Esophagus (tissue), 2 donors: ENCODE measurements around the gene GAREM1. TPM values are rescaled to one million over a fixed set of nuclear protein-coding genes. Genes with fewer than 3 reads are reported as not detected.

Source experiments
- H3K27ac ChIP-seq, 2 donors: one replicate each; pipeline ENCODE4 v1.5.1; 2013; ENCODE audit warnings: low read depth in 2 of 2, mild to moderate bottlenecking in 2 of 2, inconsistent platforms in 1 of 2, low read length in 1 of 2, moderate library complexity in 1 of 2
- H3K27me3 ChIP-seq, 2 donors: one replicate each; pipeline ENCODE4 v1.6.1; 2013; ENCODE audit warnings: low read length in 2 of 2, control low read depth in 1 of 2, mild to moderate bottlenecking in 1 of 2; ENCODE audit not compliant: insufficient read depth in 2 of 2, control insufficient read depth in 1 of 2
- H3K36me3 ChIP-seq, 2 donors: one replicate each; pipeline ENCODE4 v1.6.1; 2013; ENCODE audit warnings: low read length in 1 of 2; ENCODE audit not compliant: control insufficient read depth in 2 of 2, insufficient read depth in 2 of 2
- H3K4me1 ChIP-seq, 2 donors: one replicate each; pipeline ENCODE4 v1.6.1; 2013; ENCODE audit warnings: low read length in 1 of 2; ENCODE audit not compliant: control insufficient read depth in 2 of 2, insufficient read depth in 2 of 2
- H3K4me3 ChIP-seq, 2 donors: one replicate each; pipeline ENCODE4 v1.5.1; 2013; ENCODE audit warnings: low read length in 2 of 2, mild to moderate bottlenecking in 2 of 2, low read depth in 1 of 2, moderate library complexity in 1 of 2
- H3K9me3 ChIP-seq, 2 donors: one replicate each; pipeline ENCODE4 v1.6.1; 2013; ENCODE audit warnings: mild to moderate bottlenecking in 2 of 2, low read depth in 1 of 2, low read length in 1 of 2, moderate library complexity in 1 of 2; ENCODE audit not compliant: control insufficient read depth in 2 of 2, insufficient read depth in 1 of 2
- WGBS, 2 donors: extraction: QIAGEN DNeasy Blood & Tissue Kit; methylation state at CpG; one replicate each; pipeline ENCODE4 v1.1.7; 2013; 5-methylcytosine and 5-hydroxymethylcytosine counted together
- polyA plus RNA-seq, 2 donors: library from polyadenylated mRNA; stranded (reverse); fragments of 200-250 nt; gene quantifications; one replicate each; pipeline ENCODE4 v1.2.3, GENCODE V29; 2013
- donor health status: healthy with polysubstance abuse.
- donor health status: Bipolar disorder and iron deficiency.

The GAREM1 gene
- polyA plus RNA-seq, 2 donors, result 4.9 to 6.1 TPM

DNA sequence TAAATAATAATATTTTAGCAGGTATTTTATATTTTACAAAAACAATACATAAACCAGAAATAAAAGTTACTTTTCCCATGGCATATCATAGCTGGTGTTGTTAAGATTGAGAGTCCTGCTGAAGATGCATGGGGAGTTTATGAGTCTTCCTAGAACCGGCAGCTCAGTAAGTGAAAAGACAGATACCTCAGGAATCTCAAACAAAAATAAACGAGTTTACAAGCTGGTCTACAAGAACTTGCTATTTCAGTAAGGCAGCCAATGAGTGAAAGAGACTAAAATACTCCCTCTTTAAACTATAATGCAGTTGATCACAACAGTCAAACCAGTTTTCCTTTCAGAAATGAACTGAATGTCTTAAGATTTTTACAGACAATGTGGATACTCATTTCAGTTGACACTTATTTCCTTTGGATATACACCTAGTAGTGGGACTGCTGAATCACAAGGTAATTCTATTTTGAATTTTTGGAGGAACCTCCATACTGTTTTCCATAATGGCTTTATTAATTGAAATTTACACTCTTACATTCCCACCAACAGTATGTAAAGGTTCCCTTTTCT lies 8.9 kb downstream of the GAREM1 start:
- Histone ChIP-seq H3K27me3 (no peaks in the 10 kb centered on the region), H3K36me3 (no peaks in the 10 kb centered on the region), H3K4me3 (no peak overlapping the region), H3K27ac (no peak overlapping the region), H3K4me1 (no peaks in the 10 kb centered on the region), H3K9me3 (no peaks in the 10 kb centered on the region)
- 61 to 68% methylated on average over 2 of the region's 2 CpGs for WGBS, 2 donors

DNA sequence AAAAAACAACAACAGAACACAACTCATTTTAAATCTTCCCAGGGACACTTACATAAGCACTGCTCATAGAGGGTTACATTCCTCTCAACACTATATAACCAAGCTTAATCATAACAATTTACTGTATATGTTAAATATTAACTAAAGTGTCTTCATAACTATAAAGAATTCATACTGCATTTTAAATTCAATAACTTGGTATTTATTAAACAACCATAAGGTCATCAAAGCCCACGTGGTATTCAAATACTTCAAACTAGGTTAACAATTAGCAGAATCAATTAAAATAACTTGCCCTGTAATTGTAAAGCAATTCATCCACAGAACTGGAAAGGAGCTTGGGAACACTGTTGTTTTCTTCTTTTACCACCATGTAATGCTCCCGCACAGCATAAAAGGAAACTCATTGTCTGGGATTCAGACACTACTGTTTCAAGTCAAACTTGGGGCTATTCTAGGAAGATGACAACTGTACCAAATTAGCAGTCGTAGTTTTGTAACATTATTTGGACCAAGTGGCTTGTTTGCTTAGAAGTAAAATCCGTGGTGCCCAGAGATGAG lies 10.4 kb downstream of the GAREM1 start:
- H3K36me3 ChIP-seq, result no peaks in the 10 kb centered on the region
- H3K27ac ChIP-seq, result no peak overlapping the region
- WGBS, 2 donors, result 63 to 76% methylated on average over 4 of the region's 4 CpGs
- no peak overlapping the region for H3K4me3 ChIP-seq
- no peaks in the 10 kb centered on the region for H3K9me3 ChIP-seq
- H3K4me1 ChIP-seq, result no peaks in the 10 kb centered on the region
- no peaks in the 10 kb centered on the region for H3K27me3 ChIP-seq

DNA sequence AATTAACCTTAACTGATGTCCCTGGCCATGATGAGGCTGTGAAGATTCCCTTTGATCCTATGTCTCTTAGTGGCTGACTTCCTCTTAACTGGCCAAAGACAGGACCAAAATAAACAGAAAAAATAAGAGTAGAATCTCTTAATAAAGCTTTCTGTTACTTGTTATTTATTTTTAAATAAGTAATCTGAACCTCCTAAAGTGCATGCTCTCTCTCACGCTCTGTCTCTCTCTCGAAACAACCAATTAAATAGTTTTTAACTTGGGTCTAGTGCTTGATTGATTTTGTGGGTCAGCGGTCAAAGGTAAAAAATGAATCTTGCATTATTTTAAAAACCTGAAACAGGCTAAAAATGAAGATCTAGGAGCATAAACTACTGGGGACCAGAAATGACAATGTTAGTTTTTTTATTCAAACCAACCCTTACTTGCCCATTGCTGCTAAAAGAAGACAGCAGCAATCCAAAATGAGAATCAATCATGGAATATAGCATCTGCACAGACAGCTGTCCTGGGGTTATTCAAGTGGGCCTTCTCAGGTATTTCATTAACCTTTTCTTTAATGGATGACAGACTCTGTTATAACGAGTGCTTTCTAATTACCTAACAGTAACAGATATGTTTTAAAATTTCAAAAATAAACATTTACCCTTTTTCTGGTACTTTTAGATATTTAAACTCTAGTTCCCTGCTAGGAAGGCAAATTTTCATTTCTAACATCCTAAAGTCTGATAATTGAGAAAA lies 11.2 kb downstream of the GAREM1 start:
- Histone ChIP-seq H3K36me3 (no peaks in the 10 kb centered on the region), H3K27me3 (no peaks in the 10 kb centered on the region), H3K4me1 (no peaks in the 10 kb centered on the region), H3K9me3 (no peaks in the 10 kb centered on the region), H3K4me3 (no peak overlapping the region), H3K27ac (no peak overlapping the region)
- 85 to 90% methylated on average over 4 of the region's 4 CpGs for WGBS, 2 donors

DNA sequence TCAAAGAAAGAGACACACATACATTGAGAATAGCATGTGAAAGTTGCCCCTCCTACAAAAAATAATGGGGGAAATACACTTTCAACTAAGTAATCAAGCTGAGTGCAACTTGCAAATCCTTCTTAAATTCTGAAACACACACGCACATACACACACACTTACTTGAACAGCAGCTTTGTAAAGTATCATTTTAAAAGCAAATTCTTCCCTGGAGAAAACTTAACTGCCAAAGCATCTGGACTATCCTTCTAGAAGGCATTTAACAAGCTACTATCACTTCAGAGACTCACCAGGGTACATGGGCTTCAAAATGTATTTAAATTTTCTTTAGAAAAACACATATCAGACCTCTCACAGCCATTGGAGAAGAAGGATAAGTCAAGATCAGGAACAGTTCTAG lies 15.3 kb downstream of the GAREM1 start:
- no peaks in the 10 kb centered on the region for H3K27me3 ChIP-seq
- H3K9me3 ChIP-seq, result no peaks in the 10 kb centered on the region
- 77 to 78% methylated on average over 1 of the region's 1 CpG for WGBS, 2 donors
- H3K4me3 ChIP-seq, result no peak overlapping the region
- no peak overlapping the region for H3K27ac ChIP-seq
- no peaks in the 10 kb centered on the region for H3K36me3 ChIP-seq
- peaks cover 0 to 3% of the 10 kb centered on the region in 2 donors for H3K4me1 ChIP-seq

DNA sequence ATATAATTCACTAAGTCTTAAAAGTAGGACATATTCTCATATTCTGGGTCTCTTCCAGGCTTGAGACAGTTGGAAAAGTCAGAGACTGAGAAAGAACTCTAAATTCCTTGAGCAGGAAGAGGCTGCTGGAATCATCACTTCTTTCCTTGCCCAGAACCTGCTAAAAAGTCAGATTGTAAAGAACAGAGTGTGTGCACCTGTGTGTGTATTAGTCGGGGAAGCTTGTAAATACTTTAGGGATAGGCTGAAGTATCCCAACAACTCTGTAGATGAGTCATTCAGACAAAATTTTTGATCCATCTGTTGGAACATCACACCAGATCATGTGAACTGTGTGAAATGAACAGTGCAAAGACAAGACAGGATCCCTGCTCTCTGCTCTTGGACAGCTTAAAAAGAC lies 16.1 kb downstream of the GAREM1 start:
- Histone ChIP-seq H3K36me3 (no peaks in the 10 kb centered on the region), H3K27ac (no peak overlapping the region), H3K4me1 (peaks cover 0 to 3% of the 10 kb centered on the region in 2 donors), H3K27me3 (no peaks in the 10 kb centered on the region), H3K4me3 (no peak overlapping the region), H3K9me3 (no peaks in the 10 kb centered on the region)
- WGBS, 2 donors, result 24 to 33% methylated on average over 1 of the region's 1 CpG

DNA sequence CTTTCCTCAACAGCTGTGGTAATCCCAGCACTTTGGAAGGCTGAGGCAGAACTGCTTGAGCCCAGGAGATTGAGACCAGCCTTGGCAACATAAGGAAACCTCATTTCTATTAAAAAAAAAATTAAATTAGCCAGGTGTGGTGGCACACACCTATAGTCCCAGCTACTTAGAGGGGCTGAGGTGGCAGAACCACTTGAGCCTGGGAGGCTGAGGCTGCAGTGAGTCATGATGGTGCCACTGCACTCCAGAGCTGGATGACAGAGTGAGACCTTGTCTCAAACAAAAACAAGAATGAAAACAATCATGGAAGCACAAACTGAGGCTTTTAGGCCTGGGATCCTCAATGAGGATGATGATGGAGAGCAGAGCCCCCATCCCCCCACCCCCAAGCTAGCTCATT lies 19.8 kb downstream of the GAREM1 start:
- H3K9me3 ChIP-seq, result no peaks in the 10 kb centered on the region
- no peaks in the 10 kb centered on the region for H3K36me3 ChIP-seq

DNA sequence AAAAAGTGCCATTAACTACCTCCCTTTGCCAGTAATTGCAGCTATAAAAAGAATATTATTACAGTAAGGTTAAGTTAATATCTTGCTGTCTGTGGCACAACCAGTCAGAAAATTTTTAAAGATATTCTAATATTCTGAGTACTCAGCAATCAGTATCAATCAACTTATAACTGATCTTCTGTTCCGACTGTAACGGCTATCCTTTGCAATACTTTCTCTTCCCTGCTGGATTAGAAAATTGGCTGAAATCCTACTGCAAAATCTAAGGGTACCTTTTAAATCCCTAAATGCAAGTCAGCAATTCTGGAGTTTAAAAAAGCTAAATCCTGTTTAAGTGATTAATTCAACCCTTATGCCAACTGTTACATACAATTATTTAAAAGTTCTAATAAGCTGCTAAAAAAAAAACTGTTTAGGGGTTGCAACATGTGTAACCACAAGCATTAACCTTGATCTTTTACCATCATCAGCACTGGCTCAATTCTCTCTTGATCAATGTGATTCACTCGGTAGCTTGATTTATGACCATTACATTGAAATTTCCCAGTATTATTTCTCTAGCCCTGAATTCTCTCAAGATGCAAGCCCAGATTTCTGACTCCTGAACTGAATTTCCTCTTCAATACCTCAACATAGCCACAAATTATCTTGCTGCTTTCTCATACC lies 20.5 kb downstream of the GAREM1 start:
- 61 to 63% methylated on average over 3 of the region's 3 CpGs for WGBS, 2 donors
- Histone ChIP-seq H3K4me1 (peaks cover 0 to 3% of the 10 kb centered on the region in 2 donors), H3K4me3 (no peak overlapping the region), H3K9me3 (no peaks in the 10 kb centered on the region), H3K27me3 (no peaks in the 10 kb centered on the region), H3K36me3 (no peaks in the 10 kb centered on the region), H3K27ac (no peak overlapping the region)

More for the DNA sequence above, 19.8 kb downstream of the GAREM1 start:
- Histone ChIP-seq H3K27ac (no peak overlapping the region), H3K4me3 (no peak overlapping the region), H3K4me1 (peaks cover 0 to 3% of the 10 kb centered on the region in 2 donors), H3K27me3 (no peaks in the 10 kb centered on the region)

DNA sequence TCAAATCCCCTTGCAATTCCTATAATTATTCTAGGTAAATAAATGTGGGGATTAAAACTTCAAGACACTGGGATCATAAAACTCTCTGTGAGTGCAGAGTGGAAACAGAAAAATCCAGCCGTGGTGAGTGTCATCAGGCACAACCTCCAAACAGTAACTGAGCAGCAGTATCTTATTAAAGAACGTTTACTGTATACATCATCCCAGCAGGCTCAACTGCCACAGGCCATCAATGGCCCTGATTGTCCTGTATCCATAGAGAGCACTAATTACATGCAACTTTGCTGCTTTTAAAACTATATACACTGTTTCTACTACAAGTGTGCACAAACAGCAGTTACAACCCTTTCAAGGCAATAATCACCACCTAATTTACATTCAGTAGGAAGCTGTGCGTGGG lies 23.9 kb downstream of the GAREM1 start:
- no peaks in the 10 kb centered on the region for H3K27me3 ChIP-seq
- H3K27ac ChIP-seq, result no peak overlapping the region
- H3K4me1 ChIP-seq, result peaks cover 0 to 3% of the 10 kb centered on the region in 2 donors
- no peak overlapping the region for H3K4me3 ChIP-seq
- no peaks in the 10 kb centered on the region for H3K9me3 ChIP-seq
- H3K36me3 ChIP-seq, result no peaks in the 10 kb centered on the region
- 68 to 71% methylated on average over 3 of the region's 3 CpGs for WGBS, 2 donors

DNA sequence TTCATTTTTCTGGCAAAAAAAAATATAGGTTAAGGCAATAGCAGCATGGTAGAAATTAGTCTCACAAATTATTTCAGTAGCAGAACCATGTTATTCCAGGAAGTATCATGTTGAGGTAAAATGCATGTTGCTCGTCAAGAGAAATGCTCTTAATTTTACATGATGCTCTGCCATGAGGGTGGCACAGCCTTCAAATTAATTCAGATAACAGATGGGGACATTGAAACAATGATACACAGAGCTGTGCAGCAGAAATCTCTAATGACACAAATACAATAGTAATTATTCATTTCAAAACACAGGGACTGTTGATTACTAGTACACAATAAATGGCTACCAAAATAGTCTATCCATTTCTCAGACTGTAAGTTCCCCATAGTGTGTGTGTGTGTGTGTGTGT lies 24.8 kb downstream of the GAREM1 start:
- no peak overlapping the region for H3K4me3 ChIP-seq
- H3K36me3 ChIP-seq, result no peaks in the 10 kb centered on the region
- no peaks in the 10 kb centered on the region for H3K27me3 ChIP-seq
- H3K27ac ChIP-seq, result no peak overlapping the region
- no peaks in the 10 kb centered on the region for H3K9me3 ChIP-seq
- peaks cover 0 to 3% of the 10 kb centered on the region in 2 donors for H3K4me1 ChIP-seq
- 91 to 95% methylated on average over 1 of the region's 1 CpG for WGBS, 2 donors
